NCI-H1417 (cell line): ENCODE data around the gene TMEM134.
"Not testable (repeated sequence)": the region's sequence is repeated elsewhere in the genome, so short reads cannot be mapped to it uniquely, and the experiment has no call there.

Source experiments
- DNase-seq, 3 experiments: peaks; one replicate each; lab custom pipeline; 2025; lab: John Stamatoyannopoulos, UW

The TMEM134 gene

GRCh38 chr11:67468759-67469507 is at the start of gene TMEM134:
TSS of gene TMEM134 (minus strand) at chr11:67469251. CDS start at chr11:67469192, 59 bp downstream.
- DNase-seq: peak; percentile 85 to 93 (median 89)

- no peak for DNase-seq
These were observed 48.9 kb upstream of the TMEM134 start for GRCh38 chr11:67517784-67518552.

- no peak for DNase-seq
These were observed 47.8 kb upstream of the TMEM134 start for GRCh38 chr11:67516806-67517205.

GRCh38 chr11:67514116-67514515 is 45.1 kb upstream of the TMEM134 start:
- no peak for DNase-seq

GRCh38 chr11:67511558-67511957 is 42.5 kb upstream of the TMEM134 start:
- DNase-seq: not testable (repeated sequence)

GRCh38 chr11:67510023-67510345 is 40.9 kb upstream of the TMEM134 start:
- DNase-seq: no peak

- peak; percentile 98 to 100 (median 99) for DNase-seq
These were observed 39.6 kb upstream of the TMEM134 start for GRCh38 chr11:67508486-67509121.

- peak; percentile 99 to 100 (median 100) for DNase-seq
These were observed 38.9 kb upstream of the TMEM134 start, which contains the start of gene CDK2AP2 for GRCh38 chr11:67507864-67508485. TSS of gene CDK2AP2 (minus strand) at chr11:67508162. CDS start at chr11:67508082, 80 bp downstream.

GRCh38 chr11:67507242-67507863 is 38.3 kb upstream of the TMEM134 start:
- DNase-seq: no peak

GRCh38 chr11:67506426-67507051 is 37.5 kb upstream of the TMEM134 start:
- DNase-seq: no peak

GRCh38 chr11:67505605-67506396 is 36.8 kb upstream of the TMEM134 start:
- DNase-seq: peak; percentile 79 to 90 (median 80)

GRCh38 chr11:67504950-67505581 is 36.0 kb upstream of the TMEM134 start, which contains the start of gene PITPNM1:
TSS of gene PITPNM1 (minus strand) at chr11:67505363. CDS start at chr11:67504180, 1,183 bp downstream.
- peak; percentile 33 to 67 (median 63) for DNase-seq

- DNase-seq: peak; percentile 18 to 85 (median 81)
These were observed 35.2 kb upstream of the TMEM134 start for GRCh38 chr11:67504005-67504949.

- DNase-seq: no peak
These were observed 34.3 kb upstream of the TMEM134 start for GRCh38 chr11:67503119-67504004.

GRCh38 chr11:67502328-67502979 is 33.4 kb upstream of the TMEM134 start:
- DNase-seq: no peak

GRCh38 chr11:67501854-67502253 is 32.8 kb upstream of the TMEM134 start:
- no peak for DNase-seq
